HG03175 (cell line): ENCODE data around the gene BCAP31.

ENCODE experiments used
- ATAC-seq: cut with Tn5 transposase; IDR thresholded peaks from one replicate; pipeline ENCODE4 v1.9.1; 2021; ENCODE audit warnings: mild to moderate bottlenecking, moderate library complexity; ENCODE audit not compliant: unreplicated experiment

BCAP31 gene

DNA sequence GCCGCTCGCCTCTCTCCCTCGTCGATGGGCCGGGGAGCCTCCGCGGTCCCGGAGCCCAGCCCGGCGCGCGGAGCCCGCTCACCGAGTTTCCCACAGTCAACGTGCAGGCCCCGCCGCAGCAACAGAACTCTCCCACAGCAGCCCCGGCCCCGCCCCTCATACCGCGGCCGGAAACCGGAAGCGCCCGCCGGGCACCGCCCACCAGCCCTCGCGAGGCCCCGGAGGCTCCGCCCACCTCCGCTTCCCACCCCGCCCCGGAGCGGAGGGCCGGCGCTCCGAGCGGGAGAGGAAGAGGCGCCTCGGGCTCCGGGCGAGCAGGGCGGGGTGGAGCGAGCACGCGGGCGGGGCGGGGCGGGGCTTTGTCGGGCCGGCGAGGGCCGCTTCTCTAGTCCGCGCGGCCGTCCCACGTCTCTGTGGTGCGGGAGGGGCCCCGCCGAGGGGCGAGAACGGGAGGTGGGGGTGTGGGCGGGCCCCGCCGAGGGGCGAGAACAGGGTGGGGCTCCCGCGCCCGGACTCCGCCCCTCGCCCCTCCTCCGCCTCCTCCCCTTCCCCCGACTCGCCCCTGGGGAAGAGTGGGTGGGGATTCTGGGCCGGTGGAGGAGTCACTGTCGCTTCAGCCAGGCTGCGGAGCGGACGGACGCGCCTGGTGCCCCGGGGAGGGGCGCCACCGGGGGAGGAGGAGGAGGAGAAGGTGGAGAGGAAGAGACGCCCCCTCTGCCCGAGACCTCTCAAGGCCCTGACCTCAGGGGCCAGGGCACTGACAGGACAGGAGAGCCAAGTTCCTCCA, at the start of gene BCAP31, which contains the start of gene ABCD1:
Gene BCAP31 (minus strand): TSS at position 136 of the 787 bp plus-strand sequence. CDS start 1,143 bp downstream, outside the sequence.
Gene ABCD1 (plus strand): TSS at position 605 of the 787 bp plus-strand sequence. CDS start 411 bp downstream, outside the sequence.
- peak; percentile 57 for ATAC-seq

DNA sequence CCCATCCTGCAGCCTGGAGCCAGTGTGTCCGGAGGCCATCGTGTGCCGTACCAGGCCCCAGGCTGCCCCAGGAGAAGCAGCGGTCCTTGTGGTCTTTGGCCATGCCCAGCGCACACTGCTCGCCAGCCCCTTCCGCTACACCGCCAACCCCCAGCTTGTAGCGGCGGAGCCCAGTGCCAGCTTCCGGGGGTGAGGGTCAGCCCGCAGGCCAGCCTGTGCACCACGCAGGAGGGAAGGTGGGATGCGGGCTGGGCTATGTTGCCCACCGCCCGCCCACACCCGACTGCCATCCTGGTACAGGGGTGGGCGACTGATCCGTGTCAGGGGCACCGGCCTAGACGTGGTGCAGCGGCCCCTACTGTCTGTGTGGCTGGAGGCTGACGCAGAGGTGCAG, 49.0 kb upstream of the BCAP31 start:
- ATAC-seq: no peak

DNA sequence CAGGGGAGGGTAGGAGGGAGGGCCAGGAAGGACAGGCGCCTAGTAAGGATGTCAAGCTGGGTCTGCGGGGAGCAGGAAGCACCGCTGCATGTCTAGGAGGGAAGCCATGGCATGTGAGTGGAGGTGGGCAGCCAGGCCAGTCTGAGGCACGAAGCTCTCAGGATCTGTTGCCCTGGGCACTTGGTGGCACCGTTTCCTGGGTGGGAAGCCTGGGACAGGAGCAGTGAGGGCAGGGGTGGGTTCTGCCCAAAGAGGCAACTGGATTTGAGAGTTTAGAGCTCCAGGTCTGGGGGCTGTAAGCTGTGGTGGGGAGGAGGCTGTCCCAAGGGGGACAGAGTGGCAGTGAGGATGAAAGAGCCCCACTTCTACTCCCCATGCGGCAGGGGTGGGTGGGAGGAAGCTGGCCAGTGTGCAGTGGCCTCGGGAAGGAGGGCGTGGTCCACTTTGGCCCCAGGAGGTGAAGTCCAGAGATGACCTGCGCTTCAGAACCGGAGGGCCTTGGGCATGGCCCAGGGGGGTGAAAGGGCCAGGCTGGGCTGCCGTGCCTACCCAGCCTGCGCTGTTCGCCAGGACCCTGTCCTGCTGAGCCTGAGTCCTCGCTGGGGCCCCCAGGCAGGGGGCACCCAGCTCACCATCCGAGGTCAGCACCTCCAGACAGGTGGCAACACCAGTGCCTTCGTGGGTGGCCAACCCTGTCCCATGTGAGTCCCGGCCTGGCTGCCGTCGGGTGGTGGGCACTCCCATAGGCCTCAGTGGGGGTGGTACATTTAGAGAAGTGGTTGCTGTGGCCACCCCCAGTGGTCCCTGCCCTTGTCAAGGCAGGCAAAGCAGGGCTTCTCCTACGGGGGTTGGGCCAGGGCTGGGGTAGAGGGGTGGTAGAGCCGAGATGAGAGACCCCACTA, 48.4 kb upstream of the BCAP31 start:
- ATAC-seq: no peak

DNA sequence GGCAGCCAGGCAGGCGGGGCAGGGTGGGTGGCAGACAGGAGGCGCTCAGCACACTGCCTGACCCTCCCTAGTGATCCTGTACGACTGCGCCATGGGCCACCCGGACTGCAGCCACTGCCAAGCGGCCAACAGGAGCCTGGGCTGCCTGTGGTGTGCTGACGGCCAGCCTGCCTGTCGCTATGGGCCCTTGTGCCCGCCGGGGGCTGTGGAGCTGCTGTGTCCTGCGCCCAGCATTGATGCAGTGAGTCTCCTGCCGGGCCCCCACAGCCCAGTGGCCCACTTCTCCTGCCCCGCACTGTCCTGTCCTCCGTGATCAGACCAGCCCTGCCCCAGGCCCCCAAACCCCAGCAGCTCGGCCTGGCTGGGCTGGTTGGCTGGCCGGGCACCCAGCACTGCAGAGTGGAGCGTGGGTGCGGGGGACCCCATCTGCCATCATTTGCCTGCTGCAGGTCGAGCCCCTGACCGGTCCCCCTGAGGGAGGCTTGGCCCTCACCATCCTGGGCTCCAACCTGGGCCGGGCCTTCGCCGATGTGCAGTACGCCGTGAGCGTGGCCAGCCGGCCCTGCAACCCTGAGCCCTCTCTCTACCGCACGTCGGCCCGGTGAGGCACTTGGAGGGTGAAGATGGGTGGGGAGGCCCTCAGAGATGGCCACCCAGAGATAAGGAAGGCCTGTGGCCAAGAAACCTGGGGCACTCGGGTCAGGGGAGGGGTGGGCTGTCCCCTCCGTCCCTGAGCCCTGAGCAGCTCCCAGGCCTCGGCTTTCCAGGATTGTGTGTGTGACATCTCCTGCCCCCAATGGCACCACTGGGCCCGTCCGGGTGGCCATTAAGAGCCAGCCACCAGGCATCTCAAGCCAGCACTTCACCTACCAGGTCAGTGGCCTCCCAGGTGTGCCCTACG, 47.5 kb upstream of the BCAP31 start:
- no peak for ATAC-seq

DNA sequence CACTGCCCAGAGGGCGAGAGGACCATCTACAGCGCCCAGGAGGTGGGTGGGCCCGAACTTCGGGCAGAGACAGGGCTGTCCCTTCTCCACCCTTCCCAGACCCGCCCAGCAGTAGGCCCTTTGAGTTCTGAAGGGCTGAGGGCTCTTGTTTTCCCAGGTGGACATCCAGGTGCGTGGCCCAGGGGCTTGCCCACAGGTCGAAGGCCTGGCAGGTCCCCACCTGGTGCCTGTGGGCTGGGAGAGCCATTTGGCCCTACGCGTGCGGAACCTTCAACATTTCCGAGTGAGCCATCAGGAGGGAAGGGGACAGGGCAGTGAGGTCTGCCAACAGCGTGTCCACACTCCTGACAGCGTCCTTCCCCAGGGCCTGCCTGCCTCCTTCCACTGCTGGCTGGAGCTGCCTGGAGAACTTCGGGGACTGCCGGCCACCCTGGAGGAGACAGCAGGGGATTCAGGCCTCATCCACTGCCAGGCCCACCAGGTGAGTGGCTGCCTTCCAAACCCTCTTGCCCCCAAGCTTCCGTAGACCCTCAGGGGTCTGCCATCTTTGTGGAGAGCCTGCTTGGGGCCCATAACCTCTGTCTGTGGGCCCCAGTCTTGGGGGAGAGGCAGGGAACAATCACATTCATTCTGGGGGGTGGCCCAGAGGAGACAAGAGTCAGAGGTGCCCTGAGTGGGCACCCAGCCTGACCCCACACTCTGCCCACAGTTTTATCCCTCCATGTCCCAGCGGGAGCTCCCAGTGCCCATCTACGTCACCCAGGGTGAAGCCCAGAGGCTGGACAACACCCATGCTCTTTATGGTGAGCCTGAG, 46.6 kb upstream of the BCAP31 start:
- ATAC-seq: no peak

DNA sequence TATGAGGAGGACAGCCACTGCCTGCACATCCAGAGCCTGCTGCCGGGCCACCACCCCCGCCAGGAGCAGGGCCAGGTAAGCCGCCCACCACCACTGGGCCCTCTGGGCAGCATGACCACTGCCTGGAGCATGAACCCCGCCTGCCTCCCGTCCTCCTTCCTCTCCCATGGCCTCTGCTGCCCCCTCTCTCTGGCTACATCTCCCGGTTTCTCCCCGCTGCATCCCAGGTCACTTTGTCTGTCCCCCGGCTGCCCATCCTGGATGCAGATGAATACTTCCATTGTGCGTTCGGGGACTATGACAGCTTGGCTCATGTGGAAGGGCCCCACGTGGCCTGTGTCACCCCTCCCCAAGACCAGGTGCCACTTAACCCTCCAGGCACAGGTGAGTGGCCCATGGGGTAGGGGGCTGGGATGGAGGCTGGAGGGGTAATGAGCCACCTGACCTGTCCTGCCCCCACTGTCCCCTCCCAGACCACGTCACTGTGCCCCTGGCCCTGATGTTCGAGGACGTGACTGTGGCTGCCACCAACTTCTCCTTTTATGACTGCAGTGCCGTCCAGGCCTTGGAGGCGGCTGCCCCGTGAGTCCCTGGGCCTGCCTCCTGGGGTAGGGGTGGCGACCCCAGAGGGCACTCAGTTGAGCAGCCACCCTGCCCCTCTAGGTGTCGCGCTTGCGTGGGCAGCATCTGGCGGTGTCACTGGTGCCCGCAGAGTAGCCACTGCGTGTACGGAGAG, 45.8 kb upstream of the BCAP31 start:
- ATAC-seq: no peak

DNA sequence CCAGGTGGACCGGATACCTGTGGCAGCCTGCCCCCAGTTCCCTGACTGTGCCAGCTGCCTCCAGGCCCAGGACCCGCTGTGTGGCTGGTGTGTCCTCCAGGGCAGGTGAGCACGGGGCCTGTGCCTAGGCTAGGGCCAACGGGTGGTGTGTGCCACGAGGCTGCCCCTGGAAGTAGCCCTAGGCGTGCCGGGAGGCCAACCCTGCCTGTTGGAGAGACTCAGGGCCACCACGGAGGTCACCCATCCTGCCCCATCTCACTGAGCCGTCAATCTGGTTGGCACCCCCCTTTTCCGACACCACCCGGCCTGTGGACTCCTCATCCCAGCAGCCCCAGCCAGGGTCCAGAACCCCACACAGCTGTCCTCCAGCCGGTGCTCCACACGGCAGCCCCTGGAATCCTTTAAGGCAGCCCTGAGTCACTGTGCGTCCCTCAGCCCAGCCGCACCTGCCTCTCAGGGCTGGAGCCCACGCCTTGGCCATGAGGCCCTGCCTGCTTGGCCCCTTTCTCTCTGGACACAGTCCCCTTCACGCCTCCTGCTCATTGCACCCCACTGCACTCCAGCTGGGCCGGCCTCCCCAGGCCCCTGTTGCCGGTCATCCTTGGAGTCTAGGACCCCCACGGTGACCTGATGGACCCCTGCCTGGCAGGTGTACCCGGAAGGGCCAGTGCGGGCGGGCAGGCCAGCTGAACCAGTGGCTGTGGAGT, 45.1 kb upstream of the BCAP31 start:
- no peak for ATAC-seq

DNA sequence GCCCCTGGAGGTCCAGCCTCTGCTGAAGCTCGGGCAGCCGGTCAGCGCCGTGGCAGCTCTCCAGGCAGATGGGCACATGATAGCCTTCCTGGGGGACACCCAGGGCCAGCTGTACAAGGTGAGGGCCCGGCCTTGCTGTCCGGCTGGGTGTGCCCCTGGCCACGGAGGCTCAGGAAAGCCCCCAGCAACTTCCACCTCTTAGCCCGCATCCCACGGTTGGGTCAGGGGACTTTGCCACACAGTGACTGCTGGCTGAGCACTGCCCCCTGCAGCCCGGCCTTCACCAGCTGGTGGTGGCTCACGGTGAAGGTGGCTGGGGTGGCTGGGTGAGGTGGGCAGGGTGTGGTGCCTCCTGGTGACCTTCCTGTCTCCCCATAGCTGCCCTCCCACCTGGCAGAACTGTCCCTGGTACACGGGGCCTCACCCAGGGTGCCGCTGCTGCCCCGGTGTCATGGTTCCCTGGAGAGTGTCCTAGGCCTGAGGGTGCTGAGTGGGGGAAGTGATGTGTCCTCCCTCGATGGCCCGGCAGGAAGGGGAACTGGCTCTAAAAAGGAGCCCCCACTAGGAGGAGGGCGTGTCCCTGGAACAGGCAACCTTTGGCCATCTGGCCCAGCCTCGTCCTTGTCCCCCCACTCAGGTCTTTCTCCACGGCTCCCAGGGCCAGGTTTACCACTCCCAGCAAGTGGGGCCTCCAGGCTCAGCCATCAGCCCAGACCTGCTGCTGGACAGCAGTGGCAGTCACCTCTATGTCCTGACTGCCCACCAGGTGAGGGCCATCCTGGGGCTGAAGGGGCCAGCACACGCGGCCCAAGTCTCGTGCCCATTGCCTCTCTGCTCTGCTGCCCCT, 44.3 kb upstream of the BCAP31 start:
- ATAC-seq: no peak

DNA sequence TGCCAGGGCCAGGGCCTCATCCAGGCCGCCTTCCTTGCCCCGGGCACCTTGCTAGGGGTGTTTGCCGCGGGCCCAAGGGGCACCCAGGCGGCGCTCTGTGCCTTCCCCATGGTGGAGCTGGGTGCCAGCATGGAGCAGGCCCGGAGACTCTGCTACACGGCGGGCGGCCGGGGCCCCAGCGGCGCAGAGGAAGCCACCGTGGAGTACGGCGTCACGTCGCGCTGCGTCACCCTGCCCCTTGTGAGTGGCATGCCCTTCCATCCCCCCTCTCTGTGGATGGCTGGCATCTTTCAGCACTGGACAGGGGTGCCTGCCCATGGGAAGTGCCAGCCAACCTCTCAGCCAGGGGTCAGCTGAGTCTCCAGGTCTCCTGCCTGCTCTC, 43.5 kb upstream of the BCAP31 start:
- ATAC-seq: no peak

DNA sequence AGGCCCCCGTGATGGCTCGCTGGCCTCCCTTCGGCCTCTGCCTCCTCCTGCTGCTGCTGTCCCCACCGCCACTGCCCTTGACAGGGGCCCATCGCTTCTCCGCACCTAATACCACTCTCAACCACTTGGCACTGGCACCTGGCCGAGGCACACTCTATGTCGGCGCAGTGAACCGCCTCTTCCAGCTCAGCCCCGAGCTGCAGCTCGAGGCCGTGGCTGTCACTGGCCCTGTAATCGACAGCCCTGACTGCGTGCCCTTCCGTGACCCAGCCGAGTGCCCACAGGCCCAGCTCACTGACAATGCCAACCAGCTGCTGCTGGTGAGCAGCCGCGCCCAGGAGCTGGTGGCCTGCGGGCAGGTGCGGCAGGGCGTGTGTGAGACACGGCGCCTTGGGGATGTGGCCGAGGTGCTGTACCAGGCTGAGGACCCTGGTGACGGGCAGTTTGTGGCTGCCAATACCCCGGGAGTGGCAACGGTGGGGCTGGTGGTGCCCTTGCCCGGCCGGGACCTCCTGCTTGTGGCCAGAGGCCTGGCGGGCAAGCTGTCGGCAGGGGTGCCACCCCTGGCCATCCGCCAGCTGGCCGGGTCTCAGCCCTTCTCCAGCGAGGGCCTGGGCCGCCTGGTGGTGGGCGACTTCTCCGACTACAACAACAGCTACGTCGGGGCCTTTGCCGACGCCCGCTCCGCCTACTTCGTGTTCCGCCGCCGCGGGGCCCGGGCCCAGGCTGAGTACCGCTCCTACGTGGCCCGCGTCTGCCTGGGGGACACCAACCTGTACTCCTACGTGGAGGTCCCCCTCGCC, 42.9 kb upstream of the BCAP31 start:
- ATAC-seq: no peak

DNA sequence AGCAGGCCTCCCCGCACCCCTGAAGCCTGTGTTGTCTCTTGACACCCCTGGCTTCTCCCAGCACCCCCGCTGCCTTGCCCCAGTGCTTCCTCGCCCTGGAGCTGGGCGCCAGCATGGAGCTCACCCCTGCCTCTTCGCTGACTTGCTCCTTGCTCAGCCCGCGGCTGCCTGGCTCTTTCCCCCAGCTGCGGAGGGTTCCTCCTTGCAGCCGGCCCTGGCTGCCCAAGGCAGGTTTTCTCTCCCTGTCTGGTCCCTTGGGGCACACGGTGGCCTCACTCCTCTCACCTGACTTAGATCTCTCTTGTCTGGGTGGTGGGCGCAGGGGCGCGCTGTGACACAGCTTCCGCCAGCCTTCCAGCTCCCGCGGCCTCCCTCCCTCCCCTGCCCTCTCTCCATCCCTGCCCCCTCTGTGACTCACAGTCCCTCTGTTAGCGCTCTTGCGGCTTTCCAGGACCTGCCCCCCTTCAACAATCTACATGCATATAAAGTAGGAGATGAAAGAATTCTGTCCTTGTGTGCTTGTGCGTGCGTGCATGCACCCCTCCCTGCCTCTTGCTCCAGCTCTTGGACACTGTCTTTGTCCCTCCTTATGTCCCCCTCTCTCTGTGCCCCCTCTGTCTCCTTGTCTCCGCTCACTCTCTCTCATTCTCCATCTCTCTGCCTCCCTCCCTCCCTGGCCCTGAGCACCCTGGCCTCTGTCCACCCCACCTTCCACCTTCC, 42.1 kb upstream of the BCAP31 start:
- ATAC-seq: no peak

DNA sequence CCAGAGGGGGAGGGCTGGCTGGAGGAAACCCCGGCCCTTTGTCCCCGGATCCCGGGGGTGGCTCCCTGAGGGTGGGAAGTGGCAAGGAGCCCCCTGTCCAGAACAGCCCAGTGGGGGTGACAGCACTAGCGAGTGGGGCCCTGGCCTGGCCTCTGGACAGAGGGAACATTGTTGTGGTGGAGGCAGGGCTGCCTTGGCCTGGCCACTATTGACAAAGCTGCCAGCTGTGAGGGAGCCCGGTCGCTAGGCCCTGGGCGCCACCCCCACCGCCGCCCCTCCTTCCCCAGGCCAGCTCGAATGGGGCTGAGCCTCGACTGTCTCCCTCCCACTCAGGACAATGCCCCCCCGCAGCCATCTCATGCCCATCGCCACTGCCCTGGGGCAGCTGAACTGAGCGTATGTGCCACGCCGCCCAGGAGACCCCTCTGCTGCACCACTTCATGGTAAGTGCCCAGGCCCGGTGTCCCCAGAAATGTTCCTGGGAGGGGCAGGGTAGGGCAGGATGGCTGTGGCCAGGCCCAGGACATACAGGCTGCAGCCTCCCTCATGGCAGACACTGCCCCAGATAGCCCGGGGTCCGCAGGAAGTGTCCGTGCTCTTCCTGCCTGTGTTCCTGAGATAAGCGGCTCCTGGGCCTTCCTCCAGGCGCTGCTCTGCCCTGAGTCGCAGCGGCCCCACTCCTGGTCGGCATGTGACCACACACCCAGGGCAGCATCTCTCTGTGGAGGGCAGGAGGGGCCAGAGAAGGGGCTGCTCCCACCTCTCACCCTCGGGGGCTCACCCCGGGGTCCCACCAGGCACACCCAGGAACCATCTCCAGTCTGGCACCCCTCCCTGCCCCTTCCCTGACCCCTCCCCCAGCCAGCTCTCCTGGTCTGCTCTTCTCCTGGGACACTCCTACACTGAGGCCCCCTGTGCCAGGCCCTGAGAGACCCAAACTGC, 41.2 kb upstream of the BCAP31 start:
- no peak for ATAC-seq

DNA sequence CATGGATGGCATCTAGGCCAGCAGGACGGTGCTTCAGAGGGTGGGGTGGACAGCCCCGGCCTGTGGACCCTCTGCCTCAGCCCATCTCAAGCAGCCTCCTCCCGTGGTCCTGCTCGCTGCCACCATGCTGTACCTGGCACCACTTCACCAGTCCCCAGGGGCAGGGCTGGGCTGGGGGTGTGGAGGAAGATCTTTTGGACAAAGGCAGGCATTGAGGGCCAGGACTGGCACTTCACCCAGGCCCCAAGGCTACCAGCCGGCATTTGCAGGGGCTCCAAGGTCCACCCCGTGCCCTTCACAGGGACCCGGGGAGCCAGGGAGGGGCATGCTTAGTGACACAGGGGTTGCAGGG, 40.6 kb upstream of the BCAP31 start:
- ATAC-seq: no peak

DNA sequence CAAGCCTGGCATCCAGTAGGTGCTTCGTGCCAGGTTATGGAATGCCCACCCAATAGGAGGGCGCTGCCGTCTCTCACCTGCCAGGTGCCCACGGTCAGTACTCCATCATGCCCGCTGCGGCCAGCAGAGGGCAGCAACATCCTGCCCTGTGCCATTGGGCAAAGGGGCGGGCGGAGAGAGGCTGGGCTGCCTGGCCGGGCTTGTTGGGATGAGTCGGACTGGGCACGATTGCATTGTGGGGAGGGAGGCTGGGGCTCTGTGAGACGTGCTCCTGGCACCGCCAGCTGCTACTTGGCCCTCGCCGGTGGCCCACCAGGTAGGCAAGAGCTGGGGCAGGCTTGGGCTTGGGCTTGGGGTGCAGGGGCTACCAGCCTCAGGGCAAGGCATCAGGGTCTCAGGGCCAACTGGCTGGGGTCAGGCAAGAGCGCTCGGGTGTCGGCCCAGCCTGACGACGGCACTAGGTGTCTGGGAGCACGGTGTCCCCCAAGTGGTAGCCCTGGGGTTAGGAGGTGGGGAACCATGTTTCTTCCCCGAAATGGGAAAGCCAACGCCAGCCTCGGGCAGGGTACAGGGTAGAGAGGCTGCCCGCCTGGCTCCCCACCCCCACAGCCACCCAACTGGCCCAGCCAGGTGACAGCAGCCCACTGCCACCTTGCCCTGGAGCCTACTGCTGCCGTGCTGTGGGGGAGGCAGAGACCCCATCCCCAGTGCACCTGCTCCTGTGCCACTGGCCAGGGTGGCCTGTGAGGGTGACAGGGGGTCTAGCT, 40.0 kb upstream of the BCAP31 start, which contains the start of gene PLXNB3:
Gene PLXNB3 (plus strand): TSS at position 261 of the 767 bp plus-strand sequence. CDS start 1,287 bp downstream, outside the sequence.
- ATAC-seq: no peak
